Activated naive CD4-positive, alpha-beta T cell treated with anti-CD3 and anti-CD28 coated beads, Interleukin-2, amount 10 ng/mL, durations not matched to agents 7 days and 5 days (primary cell): ENCODE measurements around the gene MAPK11.

Experiments used
- CTCF ChIA-PET: fragments of 350-600 bp; sonication (Branson Sonifier 250); formaldehyde crosslinking; loops from one replicate; lab custom pipeline; 2021; ENCODE audit warnings: antibody characterized with exemption; lab: Charles Lee
- DNase-seq: peaks from one replicate; pipeline ENCODE4 v3.0.0-alpha.2; 2020
- H3K27ac Mint-ChIP-seq: one replicate; pipeline ENCODE4 v1.8.0; 2021; ENCODE audit warnings: mild to moderate bottlenecking, moderate library complexity, mixed read lengths
- H3K27me3 Mint-ChIP-seq: one replicate; pipeline ENCODE4 v1.8.0; 2021; ENCODE audit warnings: mild to moderate bottlenecking, mixed read lengths
- H3K36me3 Mint-ChIP-seq: one replicate; pipeline ENCODE4 v1.8.0; 2021; ENCODE audit warnings: mixed read lengths
- H3K4me1 Mint-ChIP-seq: one replicate; pipeline ENCODE4 v1.8.0; 2021; ENCODE audit warnings: mixed read lengths
- H3K4me3 Mint-ChIP-seq: one replicate; pipeline ENCODE4 v1.8.0; 2021; ENCODE audit warnings: mild to moderate bottlenecking, moderate library complexity, mixed read lengths
- H3K9me3 Mint-ChIP-seq: one replicate; pipeline ENCODE4 v1.8.0; 2021; ENCODE audit warnings: mixed read lengths

Gene MAPK11

DNA sequence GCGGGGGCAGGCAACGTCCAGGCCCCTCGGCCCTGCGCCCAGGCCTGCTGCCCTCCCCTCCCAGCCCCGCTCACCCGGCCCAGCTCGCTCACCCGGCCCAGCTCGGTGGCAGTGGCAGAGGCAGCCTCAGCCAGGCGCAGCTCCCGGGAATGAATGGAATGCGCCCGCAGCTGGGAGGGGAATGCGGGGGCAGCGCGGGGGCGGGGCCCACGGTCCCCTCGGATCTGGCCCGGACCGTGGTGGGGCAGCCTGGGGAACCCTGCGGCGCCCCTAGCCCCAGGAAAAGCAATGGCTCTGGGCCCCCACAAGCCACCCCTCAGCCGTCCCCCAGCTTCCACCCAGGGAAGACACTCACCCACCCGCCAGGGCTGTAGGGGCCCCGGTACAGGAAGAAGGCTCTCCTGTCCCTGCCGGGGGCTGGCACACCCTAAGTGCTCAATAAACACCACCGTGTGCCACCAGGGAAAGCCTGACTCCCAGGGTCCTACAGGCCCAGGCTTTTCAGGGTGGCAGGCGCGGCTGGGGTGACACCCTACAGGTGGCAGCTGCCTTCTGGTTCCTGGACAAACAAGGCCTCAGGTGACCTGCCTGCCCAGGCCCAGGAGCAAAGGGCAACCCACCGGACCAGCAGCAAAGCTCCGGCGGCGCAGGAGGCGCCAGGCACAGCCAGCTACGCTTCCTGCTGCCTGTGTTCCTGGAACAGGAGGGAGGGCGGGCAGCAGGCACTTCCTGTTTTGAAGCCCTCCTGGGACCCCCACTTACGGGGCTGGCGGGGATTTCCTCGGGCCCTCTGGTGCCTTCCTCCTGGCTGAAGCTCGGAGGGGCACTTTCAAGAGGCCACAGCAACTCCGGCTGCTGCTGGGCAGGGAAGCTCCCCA is 23.5 kb upstream of the MAPK11 start:
- Mint-ChIP-seq H3K27ac (no peak overlapping the region), H3K4me3 (peak overlapping the region; percentile 54), H3K4me1 (peaks cover 22% of the 10 kb centered on the region), H3K9me3 (no peaks in the 10 kb centered on the region), H3K27me3 (peaks cover 67% of the 10 kb centered on the region), H3K36me3 (peaks cover 4% of the 10 kb centered on the region)
- DNase-seq, result peak; percentile 28
- CTCF ChIA-PET, result interaction anchor here (1.2 to 2.1 kb wide), 2 partner anchors 17 to 34 kb away, joined by 3 to 7 read pairs; no protein-coding TSS in a partner anchor

DNA sequence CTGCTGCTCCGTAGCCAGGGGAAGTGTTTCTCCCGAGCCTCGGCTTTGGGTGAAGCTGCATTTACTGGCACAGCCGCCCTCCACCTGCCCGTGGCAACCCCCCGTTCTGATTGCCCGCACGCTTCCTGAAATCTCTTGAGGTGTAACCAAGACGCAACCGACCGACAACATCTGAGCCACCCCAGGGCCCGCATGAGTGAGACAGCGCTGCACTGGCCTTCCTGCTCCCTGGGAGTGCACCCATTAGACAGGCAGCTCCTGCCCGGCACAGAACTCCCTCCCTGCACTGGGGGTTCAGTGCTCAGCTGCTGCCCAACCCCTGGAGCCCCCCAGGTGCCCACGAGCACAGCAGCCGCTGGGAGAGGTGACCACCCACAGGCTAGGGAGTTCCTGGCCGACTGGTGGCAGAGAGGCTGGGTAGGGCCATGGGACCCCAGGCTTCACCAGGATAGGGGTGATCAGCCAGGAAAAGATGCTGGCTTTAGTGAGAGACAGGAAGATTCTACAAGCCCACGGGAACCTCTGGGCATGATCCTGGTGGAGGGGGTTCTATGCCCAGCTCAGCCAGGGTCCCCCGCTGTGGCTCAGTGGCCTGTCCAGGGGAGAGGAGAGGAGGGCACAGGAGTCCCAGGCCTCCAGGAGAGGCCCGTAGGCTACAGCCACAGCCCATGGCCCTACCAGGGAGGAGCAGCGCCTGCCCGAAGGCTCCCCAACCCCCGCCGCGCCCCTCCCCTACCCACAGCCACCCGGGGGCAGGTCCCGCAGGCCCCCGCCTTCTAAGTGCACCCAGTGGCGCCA is 22.7 kb upstream of the MAPK11 start:
- CTCF ChIA-PET, result interaction anchor here (0.7 to 2.1 kb wide), 2 partner anchors 16 to 17 kb away, joined by 3 to 7 read pairs; no protein-coding TSS in a partner anchor
- H3K36me3 Mint-ChIP-seq, result peaks cover 4% of the 10 kb centered on the region
- H3K9me3 Mint-ChIP-seq, result no peaks in the 10 kb centered on the region
- peak; percentile 46 for DNase-seq
- H3K4me1 Mint-ChIP-seq, result peaks cover 22% of the 10 kb centered on the region
- H3K27ac Mint-ChIP-seq, result peak overlapping the region; percentile 6
- H3K4me3 Mint-ChIP-seq, result peak overlapping the region; percentile 59
- H3K27me3 Mint-ChIP-seq, result peaks cover 59% of the 10 kb centered on the region

DNA sequence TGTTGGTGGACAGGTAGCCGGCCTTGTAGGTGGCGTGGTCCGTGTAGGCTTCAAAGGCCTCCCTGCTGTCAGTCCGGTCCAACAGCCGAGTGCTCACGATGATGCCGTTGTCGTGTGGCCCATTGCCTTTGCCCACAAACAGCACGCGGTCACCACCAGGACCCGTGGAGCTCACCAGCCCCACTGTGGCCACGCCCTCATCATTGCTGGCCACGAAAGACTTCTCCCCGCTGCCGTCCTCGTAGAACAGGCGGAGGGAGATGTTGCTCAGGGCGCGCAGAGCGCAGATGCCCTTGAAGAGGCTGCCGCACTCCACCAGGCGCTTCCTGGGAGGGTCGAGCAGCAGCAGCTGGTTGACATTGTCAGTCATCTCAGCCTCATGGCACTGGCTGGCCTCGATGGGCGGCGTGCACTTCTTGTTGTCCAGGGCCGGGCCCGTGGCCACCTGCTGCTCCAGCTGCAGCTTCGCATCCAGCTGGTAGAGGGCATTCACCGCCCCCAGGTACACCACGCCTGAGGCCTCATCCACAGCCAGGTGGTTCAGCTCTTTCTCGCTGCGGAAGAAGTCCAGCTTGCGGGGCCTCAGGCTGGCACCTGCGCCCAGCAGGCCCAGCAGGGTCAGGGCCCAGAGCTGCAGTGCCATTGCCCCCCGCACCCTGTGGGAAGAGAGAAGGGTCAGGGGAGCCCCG is 19.9 kb upstream of the MAPK11 start:
- Mint-ChIP-seq H3K36me3 (peaks cover 4% of the 10 kb centered on the region), H3K9me3 (no peaks in the 10 kb centered on the region), H3K27me3 (peaks cover 46% of the 10 kb centered on the region), H3K27ac (no peak overlapping the region), H3K4me1 (peaks cover 22% of the 10 kb centered on the region), H3K4me3 (no peak overlapping the region)
- CTCF ChIA-PET, result no interaction called here
- no peak for DNase-seq

DNA sequence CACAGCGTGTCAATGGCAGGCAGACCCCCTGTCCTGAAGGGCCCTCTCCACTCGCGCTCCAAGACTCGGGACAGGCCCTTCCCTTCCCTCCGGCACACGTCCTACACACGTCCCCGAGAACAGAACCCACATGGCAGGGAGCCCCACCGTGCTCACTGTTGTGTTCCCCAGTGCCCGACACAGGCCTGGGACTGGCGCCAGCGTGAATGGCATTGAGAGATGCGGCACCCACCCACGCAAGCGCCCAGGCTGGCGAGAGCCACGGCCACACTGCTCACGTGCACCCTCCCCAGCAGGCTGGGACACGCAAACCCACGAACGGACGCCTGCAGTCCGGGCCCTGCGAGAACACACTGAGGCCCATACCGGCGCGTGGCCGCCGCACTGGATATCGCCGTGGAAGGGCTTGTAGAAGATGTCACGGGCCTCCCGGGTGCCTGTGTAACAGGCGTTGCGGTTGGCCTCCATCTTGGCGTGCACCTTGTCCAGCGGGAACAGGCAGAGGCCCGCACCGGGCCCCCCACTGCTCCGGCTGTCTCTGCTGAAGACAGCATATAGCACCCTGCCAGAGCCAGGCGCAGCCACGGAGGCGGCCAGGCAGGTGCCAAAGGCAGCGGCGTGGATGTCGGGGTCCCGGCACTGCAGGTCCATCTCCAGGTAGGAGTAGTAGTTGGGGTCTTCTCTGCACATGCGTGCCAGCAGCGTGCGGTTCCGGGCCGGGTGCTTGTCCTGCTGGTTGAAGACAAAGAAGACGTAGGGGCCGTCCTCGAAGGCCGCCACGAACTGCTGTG is 19.2 kb upstream of the MAPK11 start:
- no peak overlapping the region for H3K4me3 Mint-ChIP-seq
- H3K4me1 Mint-ChIP-seq, result peaks cover 21% of the 10 kb centered on the region
- DNase-seq, result no peak
- H3K27ac Mint-ChIP-seq, result no peak overlapping the region
- H3K27me3 Mint-ChIP-seq, result peaks cover 39% of the 10 kb centered on the region
- no peaks in the 10 kb centered on the region for H3K9me3 Mint-ChIP-seq
- CTCF ChIA-PET, result no interaction called here
- H3K36me3 Mint-ChIP-seq, result peaks cover 4% of the 10 kb centered on the region

DNA sequence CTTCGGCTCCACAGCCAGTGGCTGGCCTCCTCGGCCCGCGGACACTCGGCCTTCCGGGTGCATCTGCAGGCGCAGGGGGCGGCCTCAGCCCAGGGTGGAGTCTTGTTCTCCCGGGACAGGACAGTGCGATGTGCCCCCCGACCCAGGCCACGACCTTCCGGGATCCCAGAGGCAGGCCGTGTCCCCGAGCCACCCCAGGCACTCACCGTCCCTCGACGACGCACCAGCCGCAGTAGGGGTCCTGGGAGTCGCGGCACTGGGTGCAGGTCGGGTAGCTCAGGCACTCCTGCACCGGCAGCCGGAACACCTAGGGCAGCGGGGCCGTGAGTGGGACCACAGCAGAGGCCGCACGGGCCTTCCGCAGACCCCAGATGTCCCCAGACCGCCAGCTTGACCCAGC is 17.6 kb upstream of the MAPK11 start:
- Mint-ChIP-seq H3K9me3 (no peaks in the 10 kb centered on the region), H3K4me1 (peaks cover 11% of the 10 kb centered on the region), H3K36me3 (peaks cover 2% of the 10 kb centered on the region), H3K27me3 (peaks cover 25% of the 10 kb centered on the region), H3K4me3 (no peak overlapping the region), H3K27ac (no peak overlapping the region)
- CTCF ChIA-PET, result no interaction called here
- DNase-seq, result no peak

DNA sequence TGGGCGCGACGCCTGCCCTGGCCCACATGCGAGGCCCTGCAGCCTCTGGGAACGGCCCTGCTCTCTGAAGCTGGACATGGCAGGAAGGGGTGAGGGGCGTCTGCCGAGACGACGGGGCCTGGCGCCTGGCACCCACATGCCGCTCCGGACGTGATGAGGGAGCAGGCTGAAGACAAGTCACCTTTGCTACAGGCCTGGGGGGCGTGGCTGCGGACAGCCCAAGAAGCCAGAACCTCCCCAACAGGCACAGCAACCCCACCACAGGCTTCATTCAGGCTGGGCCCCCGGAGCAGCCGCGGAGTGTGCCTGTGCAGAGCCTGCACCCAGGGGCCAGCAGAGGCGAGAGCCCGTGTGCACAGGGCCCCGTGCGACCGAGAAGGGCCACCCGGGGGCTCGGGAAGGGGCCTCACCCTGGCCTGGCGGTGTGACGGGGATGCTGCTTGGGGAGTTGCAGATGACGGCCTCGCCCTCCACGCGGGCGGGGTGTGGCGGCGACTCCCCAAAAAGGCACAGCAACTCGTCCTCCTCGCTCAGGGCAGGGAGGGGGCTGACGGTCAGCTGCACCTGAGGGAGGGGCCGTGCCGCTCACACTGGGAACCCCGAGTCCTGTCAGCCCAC is 16.6 kb upstream of the MAPK11 start:
- peaks cover 16% of the 10 kb centered on the region for H3K27me3 Mint-ChIP-seq

DNA sequence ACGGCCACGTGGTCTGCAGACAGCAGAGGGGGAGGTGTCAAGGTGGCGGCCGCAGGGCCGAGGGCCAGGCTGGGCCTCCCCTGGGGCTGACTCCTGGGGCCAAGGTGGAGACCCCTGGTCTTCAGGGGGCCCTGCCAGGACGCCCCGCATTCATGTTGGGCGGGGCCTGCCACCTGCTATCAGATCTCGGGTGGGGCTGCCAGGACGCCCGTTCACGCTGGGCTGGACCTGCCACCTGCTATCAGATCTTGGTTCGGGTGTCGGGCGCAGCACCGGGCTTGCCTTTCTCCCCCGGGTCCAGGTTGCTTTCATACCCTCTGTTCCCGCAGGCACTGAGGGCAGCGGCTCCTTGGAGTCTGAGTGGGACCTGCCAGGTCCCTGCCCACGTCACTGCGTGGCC is 16.1 kb upstream of the MAPK11 start:
- DNase-seq, result no peak
- no peaks in the 10 kb centered on the region for H3K4me1 Mint-ChIP-seq
- H3K36me3 Mint-ChIP-seq, result no peaks in the 10 kb centered on the region
- CTCF ChIA-PET, result no interaction called here
- H3K27me3 Mint-ChIP-seq, result peaks cover 11% of the 10 kb centered on the region
- no peak overlapping the region for H3K4me3 Mint-ChIP-seq
- H3K9me3 Mint-ChIP-seq, result no peaks in the 10 kb centered on the region
- no peak overlapping the region for H3K27ac Mint-ChIP-seq

More for the DNA sequence above, 16.6 kb upstream of the MAPK11 start:
- Mint-ChIP-seq H3K4me1 (peaks cover 2% of the 10 kb centered on the region), H3K27ac (no peak overlapping the region), H3K4me3 (no peak overlapping the region), H3K9me3 (no peaks in the 10 kb centered on the region), H3K36me3 (no peaks in the 10 kb centered on the region)
- CTCF ChIA-PET, result no interaction called here
- DNase-seq, result no peak

DNA sequence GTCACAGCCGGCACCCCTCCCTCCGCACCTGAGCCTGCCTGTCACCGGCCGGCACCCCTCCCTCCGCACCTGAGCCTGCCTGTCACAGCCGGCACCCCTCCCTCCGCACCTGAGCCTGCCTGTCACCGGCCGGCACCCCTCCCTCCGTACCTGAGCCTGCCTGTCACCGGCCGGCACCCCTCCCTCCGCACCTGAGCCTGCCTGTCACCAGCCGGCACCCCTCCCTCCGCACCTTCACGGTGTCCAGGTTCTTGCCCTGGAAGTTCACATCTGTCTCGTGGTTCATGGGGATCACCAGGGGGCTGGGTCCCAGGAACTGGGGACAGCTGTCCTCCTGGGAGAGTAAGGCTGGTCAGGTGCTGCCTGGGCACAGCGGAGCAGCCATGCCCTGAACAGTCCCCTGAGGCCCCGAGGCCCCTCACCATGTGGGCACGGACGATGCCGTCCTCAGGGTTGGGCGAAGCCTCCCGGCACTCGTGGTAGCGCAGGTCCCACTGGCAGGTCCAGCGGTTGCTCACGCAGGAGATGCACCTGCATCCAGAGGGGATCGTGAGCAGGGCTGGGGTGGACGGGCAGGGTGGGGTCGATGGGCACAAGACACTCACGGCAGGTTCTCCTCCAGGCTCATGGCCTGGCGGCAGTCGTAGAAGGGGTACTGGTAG is 15.5 kb upstream of the MAPK11 start:
- Mint-ChIP-seq H3K4me1 (no peaks in the 10 kb centered on the region), H3K27ac (no peak overlapping the region), H3K4me3 (no peak overlapping the region), H3K36me3 (no peaks in the 10 kb centered on the region), H3K9me3 (no peaks in the 10 kb centered on the region), H3K27me3 (peaks cover 6% of the 10 kb centered on the region)
- CTCF ChIA-PET, result no interaction called here
- no peak for DNase-seq

DNA sequence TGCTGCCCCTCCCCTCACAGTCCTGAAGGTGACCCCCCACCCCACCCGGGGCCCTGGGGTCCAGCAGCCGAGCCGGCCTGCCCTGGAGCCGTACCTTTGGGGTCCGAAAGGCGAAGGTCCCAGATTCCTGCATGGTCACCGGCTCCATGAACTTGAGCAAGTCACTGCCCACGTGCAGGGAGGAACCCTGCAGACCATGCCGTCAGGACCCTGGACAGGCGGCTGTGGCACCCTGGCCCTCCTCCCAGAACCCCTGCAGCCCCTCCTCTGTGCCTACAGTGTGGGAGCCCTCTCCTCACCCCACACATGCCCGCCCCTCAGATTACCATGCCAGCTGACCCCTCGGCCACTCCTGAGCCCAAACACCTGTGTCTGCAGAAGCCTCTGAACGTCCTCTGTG is 14.3 kb upstream of the MAPK11 start:
- DNase-seq, result no peak
- CTCF ChIA-PET, result no interaction called here
- Mint-ChIP-seq H3K27me3 (no peaks in the 10 kb centered on the region), H3K36me3 (no peaks in the 10 kb centered on the region), H3K27ac (no peak overlapping the region), H3K9me3 (no peaks in the 10 kb centered on the region), H3K4me1 (no peaks in the 10 kb centered on the region), H3K4me3 (no peak overlapping the region)

DNA sequence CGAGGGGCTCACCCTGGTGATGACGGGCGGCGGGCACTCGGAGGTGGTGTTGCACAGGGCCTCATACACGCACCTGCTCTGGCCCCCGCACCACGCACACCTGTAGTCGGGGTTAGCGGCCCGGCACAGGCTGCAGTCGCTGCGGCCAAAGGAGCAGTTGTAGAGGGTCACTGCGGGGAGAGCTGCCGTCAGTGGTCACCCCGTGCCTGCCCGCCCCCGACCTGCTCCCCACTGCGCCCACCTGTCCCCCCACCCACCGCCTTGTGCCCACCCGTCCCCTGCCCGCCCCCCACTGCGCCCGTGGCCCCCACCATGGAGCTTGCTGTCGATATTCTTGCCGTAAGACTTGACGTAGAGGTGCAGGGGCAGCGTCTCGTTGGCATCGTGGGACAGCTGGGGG is 13.6 kb upstream of the MAPK11 start:
- no peaks in the 10 kb centered on the region for H3K36me3 Mint-ChIP-seq
- no peak overlapping the region for H3K27ac Mint-ChIP-seq
- CTCF ChIA-PET, result no interaction called here
- no peak for DNase-seq
- no peaks in the 10 kb centered on the region for H3K4me1 Mint-ChIP-seq
- H3K4me3 Mint-ChIP-seq, result no peak overlapping the region
- H3K9me3 Mint-ChIP-seq, result no peaks in the 10 kb centered on the region
- no peaks in the 10 kb centered on the region for H3K27me3 Mint-ChIP-seq

DNA sequence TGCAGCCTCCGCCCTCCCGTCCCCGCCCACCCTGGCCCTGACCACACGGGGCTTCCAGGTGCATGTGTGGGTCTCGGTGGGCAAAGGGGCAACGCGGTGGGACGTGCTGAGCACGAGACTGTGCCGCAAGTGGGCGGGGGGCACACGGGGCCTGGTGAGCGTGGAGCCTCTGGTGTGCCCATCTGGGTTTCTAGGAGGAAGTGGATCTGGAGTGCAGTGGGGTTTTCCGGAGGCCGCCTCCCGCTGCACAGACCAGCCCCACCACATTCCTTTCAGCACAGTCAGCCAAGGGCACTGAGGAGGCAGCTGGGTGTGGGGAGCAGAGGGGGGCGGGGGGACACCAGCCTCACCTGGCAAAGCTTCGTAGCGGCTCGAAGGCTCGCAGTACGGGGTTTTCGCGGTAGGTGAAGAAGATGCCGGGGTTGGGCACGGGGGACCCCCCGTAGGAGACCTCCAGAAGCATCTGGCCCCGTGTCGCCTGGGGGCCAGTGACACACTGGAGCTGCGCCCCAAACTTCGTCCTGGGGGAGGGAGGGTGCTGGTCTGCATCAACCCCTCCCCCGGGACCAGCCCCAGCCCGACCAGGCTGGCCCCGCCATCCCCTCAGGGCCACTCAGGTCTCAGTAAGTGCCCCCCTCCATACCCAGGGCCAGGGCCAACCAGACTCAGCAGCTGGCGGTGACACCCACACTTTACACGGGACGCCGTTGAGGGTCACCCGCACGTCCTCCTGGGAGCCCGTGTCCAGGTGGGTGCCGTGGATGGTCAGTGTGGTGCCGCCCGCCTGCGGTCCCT is 12.4 kb upstream of the MAPK11 start:
- Mint-ChIP-seq H3K36me3 (no peaks in the 10 kb centered on the region), H3K4me3 (no peak overlapping the region), H3K27me3 (no peaks in the 10 kb centered on the region), H3K4me1 (no peaks in the 10 kb centered on the region), H3K27ac (no peak overlapping the region), H3K9me3 (no peaks in the 10 kb centered on the region)
- CTCF ChIA-PET, result no interaction called here
- DNase-seq, result no peak

DNA sequence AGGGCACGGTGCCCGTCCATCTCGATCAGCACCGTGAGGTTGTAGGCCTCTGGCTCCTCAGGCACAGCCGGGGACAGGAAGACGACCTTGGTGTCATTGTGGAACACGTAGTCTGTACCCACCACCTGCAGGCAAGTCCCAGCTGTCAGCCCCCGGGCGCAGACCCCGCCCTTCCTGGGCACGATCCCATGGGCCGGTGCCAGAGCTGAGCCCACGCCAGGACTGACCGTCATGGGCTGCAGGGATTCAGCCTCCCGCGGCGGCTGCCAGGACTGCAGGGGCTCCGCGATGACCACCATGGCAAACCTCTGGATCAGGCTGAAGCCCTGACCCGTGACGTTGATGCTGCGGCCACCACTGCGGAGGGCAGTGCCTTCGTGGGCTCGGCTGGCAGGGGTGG is 11.8 kb upstream of the MAPK11 start:
- no peaks in the 10 kb centered on the region for H3K36me3 Mint-ChIP-seq
- H3K9me3 Mint-ChIP-seq, result no peaks in the 10 kb centered on the region
- no peak for DNase-seq
- no peaks in the 10 kb centered on the region for H3K27me3 Mint-ChIP-seq
- CTCF ChIA-PET, result no interaction called here
- no peaks in the 10 kb centered on the region for H3K4me1 Mint-ChIP-seq
- no peak overlapping the region for H3K4me3 Mint-ChIP-seq
- no peak overlapping the region for H3K27ac Mint-ChIP-seq
